Stimulated activated CD4-positive, alpha-beta T cell treated with anti-CD3 and anti-CD28 coated beads, TNF-alpha, amount 100 ng/mL, for 48 hours (primary cell): ENCODE measurements around the gene PCED1B.

Source experiments
- DNase-seq, 3 donors: peaks; one replicate each; pipeline ENCODE4 v3.0.0-alpha.2; 2020; ENCODE audit warnings: low read depth in 3 of 3

The PCED1B gene

DNA sequence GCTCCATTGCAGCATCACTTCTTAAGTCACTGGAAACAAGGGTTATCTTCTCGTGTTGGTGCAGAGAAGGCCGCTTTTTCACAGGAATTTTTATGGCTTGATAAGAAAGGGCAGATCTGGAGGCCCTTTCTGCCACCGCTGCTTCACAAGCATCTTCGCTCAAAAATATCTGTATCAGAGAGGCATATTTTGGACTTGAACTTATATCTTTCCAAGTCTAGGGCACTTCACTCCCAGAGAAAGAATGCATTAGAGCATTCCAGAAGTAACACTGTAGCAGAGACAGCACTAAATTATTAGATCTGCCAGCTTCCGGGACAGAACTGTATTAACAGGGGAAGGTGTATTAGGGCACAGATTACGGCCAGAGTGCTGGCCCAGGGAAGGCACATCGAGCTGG is 152.0 kb downstream of the PCED1B start:
- no peak for DNase-seq

DNA sequence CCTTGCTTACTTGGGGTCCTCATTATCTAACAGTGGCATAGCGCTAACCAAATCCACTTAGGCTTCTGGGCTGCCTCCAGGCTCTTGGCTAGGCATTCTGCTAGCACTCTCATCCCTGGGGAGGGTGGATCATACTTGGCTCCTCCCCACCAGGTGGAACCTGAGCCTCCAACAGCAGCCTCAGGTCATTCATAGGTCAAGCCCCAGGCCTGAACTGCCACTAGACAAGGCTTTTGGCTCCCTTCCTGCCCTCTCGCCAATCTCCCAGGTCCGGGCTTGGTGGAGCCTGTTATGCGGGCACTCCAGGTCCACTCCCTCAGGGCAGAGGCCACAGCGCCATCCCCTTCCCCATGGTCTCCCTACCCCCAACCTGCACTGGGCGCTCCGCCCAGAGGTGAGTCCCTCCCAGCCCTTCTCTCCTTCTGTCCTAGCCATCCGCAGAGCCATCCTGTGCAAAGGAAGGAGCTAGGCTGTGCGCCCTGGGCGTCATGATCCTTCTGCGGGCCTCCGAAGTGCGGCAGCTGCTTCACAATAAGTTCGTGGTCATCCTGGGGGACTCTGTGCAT is 155.2 kb downstream of the PCED1B start:
- DNase-seq = no peak

DNA sequence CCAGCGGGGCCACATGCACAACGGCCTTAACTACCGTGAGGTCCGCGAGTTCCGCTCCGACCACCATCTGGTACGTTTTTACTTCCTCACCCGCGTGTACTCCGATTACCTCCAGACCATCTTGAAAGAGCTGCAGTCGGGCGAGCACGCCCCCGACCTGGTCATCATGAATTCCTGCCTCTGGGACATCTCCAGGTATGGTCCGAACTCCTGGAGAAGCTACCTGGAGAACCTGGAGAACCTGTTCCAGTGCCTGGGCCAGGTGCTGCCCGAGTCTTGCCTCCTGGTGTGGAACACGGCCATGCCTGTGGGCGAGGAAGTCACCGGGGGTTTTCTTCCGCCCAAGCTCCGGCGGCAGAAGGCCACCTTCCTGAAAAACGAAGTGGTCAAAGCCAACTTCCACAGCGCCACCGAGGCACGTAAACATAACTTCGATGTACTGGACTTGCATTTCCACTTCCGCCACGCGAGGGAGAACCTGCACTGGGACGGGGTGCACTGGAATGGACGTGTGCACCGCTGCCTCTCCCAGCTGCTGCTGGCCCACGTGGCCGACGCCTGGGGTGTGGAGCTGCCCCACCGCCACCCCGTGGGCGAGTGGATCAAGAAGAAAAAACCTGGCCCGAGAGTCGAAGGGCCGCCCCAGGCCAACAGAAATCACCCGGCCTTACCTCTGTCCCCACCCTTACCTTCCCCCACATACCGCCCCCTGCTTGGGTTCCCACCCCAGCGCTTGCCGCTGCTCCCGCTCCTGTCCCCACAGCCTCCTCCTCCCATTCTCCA is 156.0 kb downstream of the PCED1B start:
- no peak for DNase-seq

- DNase-seq = no peak
These were observed 156.8 kb downstream of the PCED1B start for GRCh38 chr12:47236109-47236714.

GRCh38 chr12:47237751-47238211 is 158.4 kb downstream of the PCED1B start:
- DNase-seq = no peak

DNA sequence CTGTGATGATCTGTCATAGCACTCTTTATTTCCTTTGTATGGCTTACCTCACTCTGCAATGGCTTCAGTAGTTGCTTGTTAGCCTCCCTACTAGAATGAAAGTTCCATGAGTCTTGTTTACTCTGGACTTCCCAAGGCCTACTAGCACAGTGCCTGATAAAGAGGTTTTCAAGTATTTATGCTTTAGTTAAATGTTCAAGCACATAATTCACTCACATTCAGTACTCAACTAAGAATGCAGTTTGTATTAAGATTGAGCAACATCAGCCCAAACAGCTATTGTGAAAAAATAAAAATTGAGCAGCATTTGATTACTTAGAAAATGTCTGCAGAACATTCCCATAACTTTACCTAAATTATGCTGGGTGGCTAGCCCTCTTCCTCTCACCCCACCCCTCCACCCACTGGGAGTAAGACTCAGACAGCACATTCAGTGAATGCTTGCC is 159.3 kb downstream of the PCED1B start:
- no peak for DNase-seq

GRCh38 chr12:47242426-47242825 is 163.0 kb downstream of the PCED1B start:
- no peak for DNase-seq

DNA sequence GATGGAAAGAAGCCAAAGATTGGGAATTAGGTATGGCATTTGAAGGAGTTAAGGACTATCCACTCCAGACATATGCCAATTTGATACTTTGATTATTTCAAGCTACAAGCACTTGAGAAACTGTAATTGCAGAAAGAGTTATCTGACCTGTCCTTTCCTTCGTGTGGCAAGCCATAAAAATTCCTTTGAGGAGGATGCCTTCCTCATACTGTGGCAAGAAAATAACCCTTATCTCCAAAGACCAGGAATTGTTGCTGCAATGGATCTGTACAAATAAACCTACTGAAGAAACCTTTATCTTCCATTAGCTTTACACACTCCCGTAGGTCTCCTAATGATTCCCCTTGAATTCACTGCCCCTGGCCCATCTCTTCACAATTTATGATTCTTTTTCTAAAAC is 165.4 kb downstream of the PCED1B start:
- DNase-seq = no peak

DNA sequence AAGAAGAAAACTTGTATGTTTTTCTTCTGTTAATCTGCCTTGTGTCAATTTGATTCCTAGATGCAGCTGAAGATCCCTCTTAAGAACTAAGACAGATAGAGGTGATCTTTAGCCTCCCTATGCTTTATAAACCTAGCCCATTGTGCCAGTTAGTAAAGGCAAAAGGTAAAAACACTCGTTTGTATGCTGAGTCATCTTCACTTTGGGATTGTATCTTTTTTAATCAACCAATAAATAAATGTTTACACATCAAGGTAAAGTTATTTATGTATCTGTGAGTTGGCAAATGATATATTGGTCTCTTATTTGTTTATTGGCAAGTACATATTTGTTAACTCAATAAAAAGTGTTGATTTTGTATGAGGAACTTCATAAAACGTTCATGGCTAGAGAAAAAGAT is 166.2 kb downstream of the PCED1B start:
- DNase-seq = no peak

GRCh38 chr12:47247418-47247817 is 168.0 kb downstream of the PCED1B start:
- DNase-seq = no peak

- DNase-seq = no peak
These were observed 169.7 kb downstream of the PCED1B start for GRCh38 chr12:47249082-47249481.

DNA sequence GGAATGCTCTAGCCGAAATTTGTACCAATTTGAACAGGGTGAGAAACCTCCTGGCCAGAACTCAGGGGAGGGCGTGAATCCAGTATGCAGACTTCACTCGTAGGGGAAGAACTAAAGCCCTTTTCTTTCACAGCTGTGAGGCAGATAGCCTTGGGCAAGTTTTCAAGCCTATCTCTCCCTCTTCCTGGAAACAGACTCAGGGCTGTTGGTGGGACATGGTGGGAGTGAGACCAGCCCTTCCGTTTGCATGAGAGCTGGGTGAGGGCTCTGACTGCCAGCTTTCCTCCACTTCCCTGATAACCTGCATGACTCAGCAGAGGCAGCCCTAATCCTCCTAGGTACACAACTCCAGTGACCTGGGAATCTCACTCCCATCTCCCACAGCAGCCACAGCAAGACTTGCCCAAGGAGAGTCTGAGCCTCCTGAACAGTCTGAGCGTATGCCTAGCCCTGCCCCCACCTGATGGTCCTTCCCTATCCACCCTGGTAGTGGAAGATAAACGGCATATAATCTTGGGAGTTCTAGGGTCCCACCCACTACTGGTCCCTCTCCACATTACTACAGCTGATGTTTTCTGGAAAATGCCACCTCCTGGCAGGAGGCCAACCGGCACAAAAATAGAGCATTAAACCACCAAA is 170.4 kb downstream of the PCED1B start:
- no peak for DNase-seq

- no peak for DNase-seq
These were observed 172.5 kb downstream of the PCED1B start for GRCh38 chr12:47251919-47252318.

GRCh38 chr12:47264951-47265350 is 185.5 kb downstream of the PCED1B start:
- DNase-seq = no peak

- DNase-seq = no peak
These were observed 186.0 kb downstream of the PCED1B start for GRCh38 chr12:47265391-47265790.

GRCh38 chr12:47267571-47267970 is 188.2 kb downstream of the PCED1B start:
- DNase-seq = no peak

- no peak for DNase-seq
These were observed 189.4 kb downstream of the PCED1B start for GRCh38 chr12:47268501-47269454.

DNA sequence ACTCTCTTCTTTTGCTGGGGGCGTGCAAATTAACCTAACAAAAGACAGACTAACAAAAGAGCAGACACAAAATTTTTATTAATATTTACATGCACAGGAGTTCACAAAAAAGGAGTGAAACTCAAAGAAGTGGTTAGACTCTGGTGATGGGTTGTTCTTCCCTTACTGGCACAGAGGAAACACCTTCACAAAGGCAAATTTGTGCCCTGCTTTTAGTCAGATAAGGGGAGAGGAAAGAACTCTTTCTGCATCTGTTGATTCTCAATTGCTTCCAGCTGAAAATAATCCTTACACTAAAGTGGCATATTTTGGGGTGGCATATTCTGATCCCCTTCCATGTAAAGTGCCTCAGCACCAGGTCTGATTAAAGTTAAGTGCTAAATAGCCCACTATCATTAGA is 190.5 kb downstream of the PCED1B start:
- DNase-seq = no peak

DNA sequence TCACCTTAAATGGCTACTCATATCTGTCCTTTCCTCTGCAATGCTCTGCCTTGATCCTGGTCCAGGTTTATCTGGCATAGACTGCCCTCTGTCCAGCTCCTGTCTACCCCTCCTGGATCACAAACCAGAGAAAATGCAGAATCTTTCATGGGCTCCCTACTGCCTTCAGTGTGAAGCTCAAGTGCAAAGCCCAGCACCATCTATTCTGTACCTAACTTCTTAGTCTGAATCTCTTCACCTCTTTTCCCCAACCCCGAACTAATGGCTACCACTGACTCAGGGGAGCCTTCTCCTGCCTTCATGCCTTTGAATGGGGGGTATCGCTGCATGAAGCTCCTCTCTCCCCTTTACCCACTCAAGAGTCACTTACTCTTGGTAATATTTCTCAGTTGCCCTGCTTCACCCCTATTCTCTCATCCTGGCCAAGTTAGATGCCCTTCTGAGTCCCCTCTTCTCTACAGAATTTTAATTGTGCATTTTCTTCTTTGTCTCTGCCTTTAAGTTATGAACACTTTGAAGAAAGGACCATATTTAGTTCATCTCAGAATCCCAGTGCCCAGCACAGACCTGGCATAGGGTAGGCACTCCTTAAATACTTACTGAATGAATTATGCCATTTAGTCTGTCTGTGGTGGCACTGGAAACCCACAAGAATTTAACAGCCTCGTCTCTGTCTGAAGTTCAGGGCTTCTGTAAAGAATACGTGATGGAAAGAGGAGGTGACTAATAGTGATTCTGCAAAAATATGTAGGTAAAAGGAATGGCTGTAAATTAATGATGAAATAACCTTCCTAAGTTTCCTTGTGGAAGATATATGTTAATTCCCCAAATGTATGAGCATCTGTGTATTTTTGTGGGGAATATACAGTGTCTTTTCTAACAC is 191.6 kb downstream of the PCED1B start:
- DNase-seq = no peak

- no peak for DNase-seq
These were observed 192.4 kb downstream of the PCED1B start for GRCh38 chr12:47271800-47272239.
